GM12874 (cell line): ENCODE measurements around the gene IPO9.

ENCODE experiments used
- CTCF ChIP-seq: IDR thresholded peaks from 2 replicates; pipeline ENCODE4 v1.5.1; 2011; ENCODE audit warnings: low read depth, mild to moderate bottlenecking, control low read depth, low read length, moderate library complexity; ENCODE audit not compliant: insufficient read depth

Gene IPO9

GRCh38 chr1:201826830-201827229, 2.1 kb upstream of the IPO9 start:
- TF ChIP-seq CTCF, result no peak

GRCh38 chr1:201827321-201828216, 1.4 kb upstream of the IPO9 start:
- no peak for TF ChIP-seq CTCF

GRCh38 chr1:201828217-201828819, 639 bp upstream of the IPO9 start:
- no peak for TF ChIP-seq CTCF

GRCh38 chr1:201831371-201831770, 2.4 kb downstream of the IPO9 start:
- no peak for TF ChIP-seq CTCF

- no peak for TF ChIP-seq CTCF
Observed at GRCh38 chr1:201834621-201835020, 5.7 kb downstream of the IPO9 start.

GRCh38 chr1:201838381-201838780, 9.4 kb downstream of the IPO9 start:
- TF ChIP-seq CTCF, result no peak

- TF ChIP-seq CTCF, result no peak
Observed at GRCh38 chr1:201840055-201840454, 11.1 kb downstream of the IPO9 start.
